Keratinocyte (primary cell): ENCODE measurements around the gene KLF3. TPM values are rescaled to one million over a fixed set of nuclear protein-coding genes. Genes with fewer than 3 reads are reported as not detected.

Experiments
- DNase-seq: peaks from one replicate; pipeline ENCODE4 v3.0.0-alpha.2; 2011; ENCODE audit warnings: low read depth, missing footprints, low spot score
- FAIRE-seq: peaks from 2 replicates; lab custom pipeline; 2011; peaks lifted over from hg19 to GRCh38; lab: Jason Lieb, UNC
- H2AFZ ChIP-seq: 2 replicates; pipeline ENCODE4 v1.6.0; 2012; ENCODE audit warnings: low read length, control low read depth, inconsistent platforms; ENCODE audit not compliant: control insufficient read depth
- H3K27ac ChIP-seq: 2 replicates; pipeline ENCODE4 v1.5.1; 2011; ENCODE audit warnings: low read length; ENCODE audit not compliant: control insufficient read depth, insufficient read depth
- H3K27me3 ChIP-seq: 3 replicates; pipeline ENCODE4 v1.6.0; 2011; ENCODE audit warnings: low read length; ENCODE audit not compliant: control insufficient read depth, insufficient read depth; ENCODE audit errors: extremely low read depth
- H3K36me3 ChIP-seq, 2 experiments: 2 replicates in 1 of 2; 3 replicates in 1 of 2; pipeline ENCODE4 v1.5.1; 2011; ENCODE audit warnings: low read length in 2 of 2, mild to moderate bottlenecking in 1 of 2; ENCODE audit not compliant: control insufficient read depth in 2 of 2, insufficient read depth in 2 of 2; ENCODE audit errors: extremely low read depth in 1 of 2
- H3K4me1 ChIP-seq: 3 replicates; pipeline ENCODE4 v1.5.1; 2011; ENCODE audit warnings: low read length; ENCODE audit not compliant: control insufficient read depth, insufficient read depth; ENCODE audit errors: extremely low read depth
- H3K4me2 ChIP-seq: 3 replicates; pipeline ENCODE4 v1.6.0; 2011; ENCODE audit warnings: low read depth, low read length; ENCODE audit not compliant: control insufficient read depth, insufficient read depth; ENCODE audit errors: extremely low read depth
- H3K4me3 ChIP-seq, 3 experiments: fragments of 200-600 bp in 1 of 3; sonication (generic) in 1 of 3; 2 replicates in 2 of 3; 3 replicates in 1 of 3; pipeline ENCODE4 v1.5.1; 2011 to 2016; ENCODE audit warnings: low read length in 3 of 3, mild to moderate bottlenecking in 3 of 3, control low read depth in 2 of 3, inconsistent platforms in 1 of 3, low read depth in 1 of 3, mixed read lengths in 1 of 3, mixed run types in 1 of 3, moderate library complexity in 1 of 3; ENCODE audit not compliant: control insufficient read depth in 2 of 3, insufficient read depth in 2 of 3; ENCODE audit errors: extremely low read depth in 1 of 3
- H3K79me2 ChIP-seq: 2 replicates; pipeline ENCODE4 v1.6.0; 2012; ENCODE audit warnings: low read length; ENCODE audit not compliant: control insufficient read depth, insufficient read depth
- H3K9ac ChIP-seq: 3 replicates; pipeline ENCODE4 v1.6.0; 2011; ENCODE audit warnings: low read length; ENCODE audit not compliant: control insufficient read depth, insufficient read depth; ENCODE audit errors: extremely low read depth
- H3K9me1 ChIP-seq: 3 replicates; pipeline ENCODE4 v1.6.0; 2011; ENCODE audit warnings: low read length; ENCODE audit not compliant: control insufficient read depth, insufficient read depth; ENCODE audit errors: extremely low read depth
- H3K9me3 ChIP-seq: 2 replicates; pipeline ENCODE4 v1.5.1; 2012; ENCODE audit warnings: low read depth, low read length; ENCODE audit not compliant: control insufficient read depth
- H4K20me1 ChIP-seq: 3 replicates; pipeline ENCODE4 v1.6.0; 2011; ENCODE audit warnings: low read length; ENCODE audit not compliant: control insufficient read depth, insufficient read depth; ENCODE audit errors: extremely low read depth
- EZH2 ChIP-seq: IDR thresholded peaks from one replicate; pipeline ENCODE4 v1.6.1; 2012; ENCODE audit warnings: inconsistent platforms, mild to moderate bottlenecking, low read length, moderate library complexity
- dilution Hi-C: fragments of 300-500 bp; cut with MboI; formaldehyde crosslinking; loops from one replicate; pipeline ENCODE4 v1.7.0; 2020; ENCODE audit warnings: low sequenced_read_pairs; ENCODE audit not compliant: extremely low pct_ligation_motif_present
- polyA plus RNA-seq, 5 experiments: library from polyadenylated mRNA; depleted of rRNA in 3 of 5; stranded (reverse) in 3 of 5; stranded (forward) in 1 of 5; unstranded in 1 of 5; fragments of >200 nt; gene quantifications; 1 replicate in 1 of 5; 2 replicates in 3 of 5; 3 replicates in 1 of 5; pipeline versions ENCODE4 v1.2.1 to v1.2.3, GENCODE V29; 2011 to 2012; ENCODE audit warnings: missing spikeins in 2 of 5, low read depth in 1 of 5, low replicate concordance in 1 of 5
- TF ChIP-seq, protein P1 (sequence below), 3 experiments: IDR thresholded peaks in 1 of 3; conservative IDR thresholded peaks in 1 of 3; optimal IDR thresholded peaks in 1 of 3; 2 replicates in 2 of 3; 3 replicates in 1 of 3; pipeline versions ENCODE3 to v1.5.1; 2011; ENCODE audit warnings: low read length in 3 of 3, mild to moderate bottlenecking in 3 of 3, moderate library complexity in 2 of 3, control low read depth in 1 of 3, inconsistent platforms in 1 of 3; ENCODE audit not compliant: insufficient read depth in 2 of 3; ENCODE audit errors: extremely low read depth in 1 of 3

KLF3 gene
- polyA plus RNA-seq, 1 donor (not counting 4 experiments of a cell fraction or from before 2014, with no cell fraction given) = 39.9 TPM

- TF ChIP-seq, protein P1, sequence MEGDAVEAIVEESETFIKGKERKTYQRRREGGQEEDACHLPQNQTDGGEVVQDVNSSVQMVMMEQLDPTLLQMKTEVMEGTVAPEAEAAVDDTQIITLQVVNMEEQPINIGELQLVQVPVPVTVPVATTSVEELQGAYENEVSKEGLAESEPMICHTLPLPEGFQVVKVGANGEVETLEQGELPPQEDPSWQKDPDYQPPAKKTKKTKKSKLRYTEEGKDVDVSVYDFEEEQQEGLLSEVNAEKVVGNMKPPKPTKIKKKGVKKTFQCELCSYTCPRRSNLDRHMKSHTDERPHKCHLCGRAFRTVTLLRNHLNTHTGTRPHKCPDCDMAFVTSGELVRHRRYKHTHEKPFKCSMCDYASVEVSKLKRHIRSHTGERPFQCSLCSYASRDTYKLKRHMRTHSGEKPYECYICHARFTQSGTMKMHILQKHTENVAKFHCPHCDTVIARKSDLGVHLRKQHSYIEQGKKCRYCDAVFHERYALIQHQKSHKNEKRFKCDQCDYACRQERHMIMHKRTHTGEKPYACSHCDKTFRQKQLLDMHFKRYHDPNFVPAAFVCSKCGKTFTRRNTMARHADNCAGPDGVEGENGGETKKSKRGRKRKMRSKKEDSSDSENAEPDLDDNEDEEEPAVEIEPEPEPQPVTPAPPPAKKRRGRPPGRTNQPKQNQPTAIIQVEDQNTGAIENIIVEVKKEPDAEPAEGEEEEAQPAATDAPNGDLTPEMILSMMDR (optimal IDR thresholded peaks at IDR 0.05 in 1 of 3, IDR thresholded peaks at IDR 0.05 in 1 of 3, conservative IDR thresholded peaks at IDR 0.05 in 1 of 3; ENCODE audit: extremely low read depth in 1 of 3, insufficient read depth in 2 of 3, low read length in 3 of 3) = no peak
- no peak for TF ChIP-seq EZH2
- dilution Hi-C loops = no loop called here
These were observed 34.2 kb downstream of the KLF3 start for GRCh38 chr4:38698176-38698575.

DNA sequence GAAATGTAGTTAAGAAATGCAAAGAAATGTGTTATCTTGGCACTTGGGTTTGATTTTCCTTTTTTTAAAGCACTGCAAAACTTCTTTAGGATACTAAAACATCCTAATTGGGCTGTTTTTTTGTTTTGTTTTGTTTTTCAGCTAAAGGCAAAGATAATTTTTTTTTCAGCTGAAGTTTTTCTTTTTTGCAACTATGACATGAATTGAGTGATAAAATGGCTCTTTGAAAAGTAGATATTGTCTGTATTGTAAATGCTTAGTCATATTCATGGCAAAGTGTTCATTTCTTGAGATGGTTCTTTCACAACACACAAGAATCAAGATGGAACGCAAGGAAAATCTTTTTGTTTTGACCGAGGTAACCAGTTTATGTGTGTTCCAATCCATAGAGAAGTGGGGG lies 35.1 kb downstream of the KLF3 start:
- Histone ChIP-seq H2AFZ (no peak overlapping the region), H3K27ac (no peak overlapping the region), H4K20me1 (no peaks in the 10 kb centered on the region), H3K9me1 (no peaks in the 10 kb centered on the region), H3K36me3 (peaks cover 24 to 25% of the 10 kb centered on the region in 2 experiments), H3K9me3 (no peaks in the 10 kb centered on the region), H3K4me1 (no peaks in the 10 kb centered on the region), H3K27me3 (no peaks in the 10 kb centered on the region), H3K79me2 (no peaks in the 10 kb centered on the region), H3K4me2 (no peak overlapping the region), H3K4me3 (no peak overlapping the region), H3K9ac (no peak overlapping the region)
- DNase-seq (no peak), FAIRE-seq (no peak)
- no peak for TF ChIP-seq EZH2
- TF ChIP-seq, protein P1 (optimal IDR thresholded peaks at IDR 0.05 in 1 of 3, IDR thresholded peaks at IDR 0.05 in 1 of 3, conservative IDR thresholded peaks at IDR 0.05 in 1 of 3; ENCODE audit: extremely low read depth in 1 of 3, insufficient read depth in 2 of 3, low read length in 3 of 3) = no peak
- dilution Hi-C loops = no loop called here

More at GRCh38 chr4:38698176-38698575, 34.2 kb downstream of the KLF3 start:
- FAIRE-seq (no peak), DNase-seq (no peak)
- Histone ChIP-seq H3K9me3 (no peaks in the 10 kb centered on the region), H4K20me1 (no peaks in the 10 kb centered on the region), H3K27me3 (no peaks in the 10 kb centered on the region), H3K4me1 (no peaks in the 10 kb centered on the region), H3K4me3 (no peak overlapping the region), H3K36me3 (peaks cover 27 to 28% of the 10 kb centered on the region in 2 experiments), H3K79me2 (no peaks in the 10 kb centered on the region), H3K9me1 (no peaks in the 10 kb centered on the region), H3K27ac (no peak overlapping the region), H3K4me2 (no peak overlapping the region), H2AFZ (no peak overlapping the region), H3K9ac (no peak overlapping the region)
